NCI-H774 (cell line): ENCODE data around the gene CD27.

Experiments used
- DNase-seq: peaks from one replicate; lab custom pipeline; 2025; lab: John Stamatoyannopoulos, UW

Gene CD27

DNA sequence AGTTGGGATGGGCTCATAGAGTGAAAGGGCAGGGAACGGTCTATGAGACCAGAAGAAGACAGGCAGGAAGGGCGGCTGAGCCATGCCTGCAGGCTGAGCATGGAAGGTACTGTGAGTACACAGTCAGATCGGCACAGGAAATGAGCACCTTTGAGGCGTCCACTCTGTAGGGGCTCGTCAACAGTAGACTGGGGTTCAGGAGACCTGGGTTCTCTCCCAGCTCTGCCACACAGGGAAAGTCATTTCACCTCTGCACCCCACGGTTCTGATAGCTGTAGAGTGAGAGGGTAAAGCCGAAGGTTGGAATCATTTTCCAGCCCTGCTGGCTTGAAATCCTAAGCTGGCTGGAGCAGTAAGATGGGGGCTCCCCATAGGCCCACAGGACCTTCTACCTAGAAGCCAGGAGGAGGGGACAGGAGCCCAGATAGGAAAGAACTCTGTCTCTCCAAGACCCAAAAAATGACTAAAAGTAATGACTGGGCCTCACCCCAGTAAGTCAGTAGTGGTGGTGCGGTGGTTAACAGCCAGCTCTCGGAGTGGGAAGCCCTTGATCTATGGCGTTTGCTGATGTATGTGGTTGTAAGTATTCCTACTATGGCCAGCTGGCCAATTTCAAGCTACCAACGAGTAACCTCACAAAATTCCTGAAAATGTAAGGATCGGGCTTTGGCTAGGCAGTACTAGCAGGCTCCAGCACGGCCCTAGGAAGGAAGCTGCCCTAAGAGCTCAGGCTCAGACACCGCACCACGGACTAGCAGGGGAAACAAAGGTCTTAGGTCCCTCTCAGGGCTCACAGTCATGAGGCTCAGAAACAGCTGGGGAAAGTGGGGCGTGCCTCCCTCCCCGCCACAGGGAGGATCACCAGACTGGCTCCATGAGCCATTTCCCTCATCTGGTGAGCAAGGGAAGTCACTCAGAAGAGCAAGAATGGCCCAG lies 10.3 kb upstream of the CD27 start:
- no peak for DNase-seq

DNA sequence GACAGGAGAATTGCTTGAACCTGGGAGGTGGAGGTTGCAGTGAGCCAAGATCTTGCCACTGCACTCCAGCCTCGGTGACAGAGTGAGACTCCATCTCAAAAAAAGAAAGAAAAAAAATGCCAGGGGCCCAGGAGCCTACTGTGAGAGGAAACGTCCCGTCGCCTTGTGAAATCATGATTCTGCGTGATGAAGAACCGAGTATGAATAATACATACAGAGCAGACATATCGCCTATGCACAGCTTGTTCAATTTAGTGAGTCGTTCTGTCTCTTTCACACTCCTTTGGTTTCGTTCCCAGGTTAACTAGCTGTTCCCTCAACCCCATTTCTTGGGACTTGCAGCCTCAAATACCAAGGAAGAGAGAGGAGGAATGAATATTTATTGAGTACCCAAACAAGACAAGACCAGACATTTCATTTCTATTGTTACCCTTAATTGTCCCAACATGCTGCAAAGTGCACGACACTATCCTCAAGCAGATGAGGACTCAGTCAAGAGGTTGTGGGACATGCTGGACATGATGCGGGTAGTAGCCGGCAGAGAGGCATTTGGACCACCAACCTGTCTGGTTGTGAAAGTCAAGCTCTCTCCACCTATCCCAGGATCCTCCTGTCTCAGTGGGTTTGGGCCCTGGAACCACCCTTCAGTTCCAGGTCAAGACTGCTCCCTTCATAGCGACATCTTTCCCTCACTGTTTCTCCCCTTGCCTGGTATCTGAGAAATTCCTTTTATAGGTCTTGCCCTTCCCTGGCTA lies 8.6 kb upstream of the CD27 start:
- no peak for DNase-seq

DNA sequence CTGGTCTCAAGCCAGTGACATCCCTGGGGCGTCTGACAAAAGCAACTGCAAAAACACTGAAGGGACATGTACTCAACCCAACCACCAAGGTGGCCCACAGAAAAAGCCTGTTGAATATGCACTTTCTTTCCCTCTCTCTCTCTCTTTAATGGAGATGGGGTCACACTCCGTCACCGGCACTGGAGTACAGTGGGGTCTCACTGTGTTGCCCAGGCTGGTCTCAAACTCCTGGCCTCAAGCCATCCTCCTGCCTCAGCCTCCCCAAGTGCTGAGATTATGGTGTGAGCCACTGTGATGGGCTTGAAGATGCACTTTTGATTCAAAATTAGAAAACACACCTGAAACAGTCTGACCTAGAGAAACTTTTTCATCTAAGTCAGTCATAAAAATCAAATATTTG lies 7.2 kb upstream of the CD27 start:
- no peak for DNase-seq

DNA sequence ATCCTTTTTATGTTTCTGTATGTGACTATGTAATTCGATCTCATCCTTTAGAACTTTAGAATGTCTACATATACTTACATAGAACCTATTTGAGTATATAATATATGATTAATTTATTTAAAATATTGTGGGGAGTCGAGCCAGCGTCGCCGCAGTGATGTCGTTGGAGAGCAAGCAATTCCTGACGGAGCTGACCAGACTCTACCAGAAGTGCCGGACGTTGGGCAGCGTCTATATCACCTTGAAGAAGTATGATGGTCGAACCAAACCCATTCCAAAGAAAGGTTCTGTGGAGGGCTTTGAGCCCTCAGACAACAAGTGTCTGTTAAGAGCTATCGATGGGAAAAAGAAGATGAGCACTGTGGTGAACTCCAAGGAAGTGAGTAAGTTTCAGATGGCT lies 6.4 kb upstream of the CD27 start:
- DNase-seq, result no peak

DNA sequence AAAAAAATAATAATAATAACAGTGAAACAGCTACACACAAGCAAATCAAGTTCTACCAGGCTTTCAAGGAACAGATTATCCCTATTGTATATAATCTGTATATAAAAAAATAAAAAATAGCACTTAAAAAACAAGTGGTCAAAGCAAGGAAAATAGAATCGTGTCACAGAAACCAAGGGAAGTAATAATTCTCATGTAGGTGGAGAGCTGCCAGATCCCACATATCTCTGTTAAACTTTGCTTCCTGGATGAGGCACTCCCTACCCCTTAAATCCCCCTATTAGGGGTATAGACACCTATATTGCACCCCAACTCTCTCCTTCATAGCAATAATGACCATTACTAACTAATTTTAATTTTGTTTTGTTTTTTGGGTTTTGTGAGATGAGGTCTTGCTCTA lies 4.4 kb upstream of the CD27 start:
- no peak for DNase-seq

DNA sequence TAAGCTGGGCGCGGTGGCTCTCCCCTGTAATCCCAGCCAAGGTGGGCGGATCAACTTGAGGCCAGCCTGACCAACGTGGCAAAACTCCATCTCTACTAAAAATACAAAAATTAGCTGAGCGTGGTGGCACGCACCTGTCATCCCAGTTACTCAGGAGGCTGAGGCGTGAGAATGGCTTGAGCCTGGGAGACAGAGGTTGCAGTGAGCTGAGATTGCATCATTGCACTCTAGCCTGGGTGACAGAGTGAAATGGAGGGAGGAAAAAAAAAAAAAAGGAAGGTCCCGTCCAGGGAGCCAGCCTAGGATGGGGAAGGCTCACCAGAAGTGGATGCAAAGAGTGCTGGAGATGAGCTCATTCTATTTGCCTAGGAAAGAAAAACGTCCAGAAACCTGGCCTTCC lies 1.9 kb upstream of the CD27 start:
- no peak for DNase-seq

DNA sequence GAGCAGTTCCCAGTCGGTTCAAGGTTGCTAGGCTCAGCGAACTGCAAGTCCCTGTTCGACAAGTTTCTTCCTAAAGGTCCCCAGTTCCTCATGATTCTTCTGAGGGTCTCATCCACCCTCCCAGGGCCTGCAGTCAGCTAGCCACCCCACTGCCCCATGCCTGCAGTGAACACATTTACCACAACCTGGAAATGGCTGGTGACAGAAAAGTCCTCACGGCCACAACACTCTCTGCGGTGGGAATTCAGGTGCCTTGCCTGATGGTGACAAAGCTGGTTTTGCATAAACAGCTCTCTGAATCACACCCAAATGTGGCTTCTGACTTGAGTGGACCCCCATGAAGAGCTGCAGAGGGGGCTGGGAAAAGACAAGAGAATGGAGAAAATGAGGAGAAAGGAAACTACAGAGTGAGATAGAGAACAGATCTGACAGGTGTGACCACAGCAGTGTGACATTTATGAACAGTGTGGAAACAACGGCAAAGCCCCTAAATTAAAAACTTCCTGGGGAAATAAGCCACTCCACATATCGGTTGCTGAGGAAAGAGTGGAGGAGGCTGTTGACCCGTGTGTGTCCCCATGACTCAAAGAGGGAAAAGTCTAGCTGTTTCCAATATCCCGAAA lies 1.3 kb upstream of the CD27 start:
- DNase-seq, result no peak

DNA sequence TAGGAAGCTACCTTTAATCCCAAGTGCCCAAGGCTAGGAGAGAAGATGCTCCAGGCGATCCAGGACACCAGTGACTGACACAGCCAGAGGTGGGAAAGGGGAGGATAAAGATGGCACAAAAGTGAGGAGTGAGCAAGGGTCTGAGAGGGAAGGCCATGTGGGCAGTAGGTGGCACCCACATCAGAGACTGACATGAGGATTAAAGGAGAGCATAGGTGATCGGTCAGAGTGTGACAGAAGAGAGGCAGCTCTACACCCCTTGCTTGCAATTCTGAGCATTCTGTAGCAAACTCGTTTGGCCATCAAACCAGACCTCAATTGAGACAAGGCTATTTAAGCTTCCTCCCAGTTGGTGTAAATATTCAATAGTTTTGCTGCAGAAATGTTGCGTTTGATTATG lies 724 bp upstream of the CD27 start:
- DNase-seq, result no peak

DNA sequence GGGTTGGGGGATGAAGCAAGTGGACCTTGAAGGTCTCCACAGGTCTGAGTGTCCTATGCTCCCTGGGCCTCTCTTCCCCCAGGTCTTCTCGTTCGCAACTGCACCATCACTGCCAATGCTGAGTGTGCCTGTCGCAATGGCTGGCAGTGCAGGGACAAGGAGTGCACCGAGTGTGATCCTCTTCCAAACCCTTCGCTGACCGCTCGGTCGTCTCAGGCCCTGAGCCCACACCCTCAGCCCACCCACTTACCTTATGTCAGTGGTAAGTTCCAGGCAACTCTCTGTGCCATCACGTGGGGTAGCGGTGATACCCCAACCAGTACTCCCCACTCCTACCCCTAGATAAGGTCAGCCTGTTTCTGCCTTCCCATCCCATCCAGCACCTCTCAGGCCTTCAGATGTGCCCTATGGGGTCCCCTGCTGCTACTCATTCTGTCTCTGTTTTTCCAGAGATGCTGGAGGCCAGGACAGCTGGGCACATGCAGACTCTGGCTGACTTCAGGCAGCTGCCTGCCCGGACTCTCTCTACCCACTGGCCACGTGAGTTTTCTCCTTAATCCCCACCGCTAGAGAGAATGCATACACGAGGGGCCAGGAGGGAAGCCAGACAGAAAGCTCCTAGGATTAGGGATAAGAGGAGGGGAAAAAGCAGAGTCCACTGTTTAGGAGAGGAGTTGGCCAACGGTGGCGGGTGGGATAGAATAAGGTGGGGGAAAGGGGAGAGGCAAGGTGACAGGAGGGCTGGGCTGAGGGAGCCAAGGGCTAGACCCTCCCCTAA lies 5.5 kb downstream of the CD27 start:
- DNase-seq, result no peak

DNA sequence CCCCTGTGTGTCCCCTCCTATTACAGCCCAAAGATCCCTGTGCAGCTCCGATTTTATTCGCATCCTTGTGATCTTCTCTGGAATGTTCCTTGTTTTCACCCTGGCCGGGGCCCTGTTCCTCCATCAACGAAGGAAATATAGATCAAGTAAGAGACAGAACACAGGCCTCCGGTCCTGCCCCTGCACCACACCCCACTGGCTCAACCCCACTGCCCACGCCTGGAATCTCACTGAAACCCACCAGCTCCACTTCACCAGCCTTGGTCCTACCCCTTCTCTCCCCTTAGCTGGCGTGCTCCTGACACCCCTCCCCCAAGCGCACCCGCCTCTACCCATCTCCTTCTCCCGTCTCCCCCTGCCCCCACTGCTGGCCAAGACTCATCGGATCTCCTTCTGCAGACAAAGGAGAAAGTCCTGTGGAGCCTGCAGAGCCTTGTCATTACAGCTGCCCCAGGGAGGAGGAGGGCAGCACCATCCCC lies 6.2 kb downstream of the CD27 start:
- DNase-seq, result no peak

DNA sequence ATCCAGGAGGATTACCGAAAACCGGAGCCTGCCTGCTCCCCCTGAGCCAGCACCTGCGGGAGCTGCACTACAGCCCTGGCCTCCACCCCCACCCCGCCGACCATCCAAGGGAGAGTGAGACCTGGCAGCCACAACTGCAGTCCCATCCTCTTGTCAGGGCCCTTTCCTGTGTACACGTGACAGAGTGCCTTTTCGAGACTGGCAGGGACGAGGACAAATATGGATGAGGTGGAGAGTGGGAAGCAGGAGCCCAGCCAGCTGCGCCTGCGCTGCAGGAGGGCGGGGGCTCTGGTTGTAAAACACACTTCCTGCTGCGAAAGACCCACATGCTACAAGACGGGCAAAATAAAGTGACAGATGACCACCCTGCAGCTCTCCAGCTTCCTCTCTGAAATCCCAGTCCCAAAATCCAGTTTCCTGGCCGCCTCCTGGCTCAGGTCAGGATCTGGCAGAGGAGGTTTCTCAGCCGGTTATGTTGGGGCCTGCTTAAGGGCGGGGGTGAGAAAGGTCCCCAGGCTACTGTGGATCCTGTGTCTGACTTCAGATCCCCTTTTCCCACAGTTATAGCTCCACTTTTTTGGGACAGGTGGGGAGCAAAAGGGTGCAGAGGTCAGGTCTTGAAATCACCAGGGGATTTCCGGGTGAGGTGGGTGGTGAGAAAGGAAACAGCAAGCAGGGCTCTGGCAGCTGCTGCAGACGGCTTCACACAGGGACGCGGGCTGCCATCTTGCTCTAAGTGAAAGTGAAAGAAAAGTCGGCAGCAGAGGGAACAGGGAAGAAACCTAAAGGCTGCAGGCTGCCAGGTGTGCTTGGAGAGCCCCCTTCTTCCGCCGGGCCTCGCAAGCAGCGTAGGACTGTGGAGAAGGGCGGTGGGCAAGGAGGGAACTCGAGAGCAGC lies 6.8 kb downstream of the CD27 start, which contains the start of gene TAPBPL:
TSS of gene TAPBPL (plus strand) at position 695 of the 897 bp plus-strand sequence. CDS start 207 bp downstream, outside the sequence.
- peak; percentile 90 for DNase-seq

DNA sequence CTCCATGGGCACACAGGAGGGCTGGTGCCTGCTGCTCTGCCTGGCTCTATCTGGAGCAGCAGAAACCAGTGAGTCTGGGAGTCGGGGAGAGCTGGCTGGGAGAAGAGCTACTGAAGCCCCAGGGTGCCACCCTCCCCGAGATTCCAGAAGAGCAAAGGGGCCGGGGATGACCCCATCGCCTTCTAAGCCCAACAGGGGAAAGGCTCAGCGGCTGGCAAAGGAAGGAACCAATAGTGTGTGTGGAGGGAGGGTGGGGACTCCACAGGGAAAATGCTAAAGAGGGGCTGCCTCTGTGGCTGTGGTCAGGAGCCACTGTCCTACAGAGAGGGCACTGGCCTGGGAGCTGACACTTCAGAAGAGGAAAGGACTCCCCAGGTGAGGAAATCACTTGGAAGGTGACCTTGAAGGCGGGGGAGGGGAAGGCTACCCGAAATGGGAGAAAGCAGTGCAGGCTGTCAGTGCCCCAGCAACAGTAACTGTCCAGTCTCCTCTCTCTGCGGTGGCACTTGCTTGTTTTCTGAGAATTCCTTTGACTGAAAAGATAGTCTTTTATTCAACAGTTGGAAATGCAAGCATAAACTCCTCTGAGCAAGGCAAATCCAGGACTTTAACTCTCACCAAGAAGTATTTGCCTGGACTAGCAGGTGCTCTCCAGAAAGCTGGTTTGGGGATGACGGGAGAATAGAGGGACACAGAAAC lies 7.6 kb downstream of the CD27 start:
- DNase-seq, result no peak

DNA sequence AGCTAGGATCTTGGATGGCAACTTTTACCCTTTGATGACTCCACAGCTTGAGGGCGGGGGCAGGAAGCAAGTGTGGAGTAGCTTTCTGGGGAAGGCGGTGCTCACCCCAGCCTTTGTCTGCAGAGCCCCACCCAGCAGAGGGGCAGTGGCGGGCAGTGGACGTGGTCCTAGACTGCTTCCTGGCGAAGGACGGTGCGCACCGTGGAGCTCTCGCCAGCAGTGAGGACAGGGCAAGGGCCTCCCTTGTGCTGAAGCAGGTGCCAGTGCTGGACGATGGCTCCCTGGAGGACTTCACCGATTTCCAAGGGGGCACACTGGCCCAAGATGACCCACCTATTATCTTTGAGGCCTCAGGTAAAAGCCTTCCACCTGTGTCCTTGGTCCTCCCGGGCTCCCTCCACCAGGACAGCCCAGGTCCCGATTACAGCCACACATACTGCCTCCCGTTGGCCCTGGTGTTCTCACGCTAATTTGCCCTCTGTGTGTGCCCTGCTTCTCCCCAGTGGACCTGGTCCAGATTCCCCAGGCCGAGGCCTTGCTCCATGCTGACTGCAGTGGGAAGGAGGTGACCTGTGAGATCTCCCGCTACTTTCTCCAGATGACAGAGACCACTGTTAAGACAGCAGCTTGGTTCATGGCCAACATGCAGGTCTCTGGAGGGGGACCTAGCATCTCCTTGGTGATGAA lies 8.3 kb downstream of the CD27 start:
- DNase-seq, result no peak

DNA sequence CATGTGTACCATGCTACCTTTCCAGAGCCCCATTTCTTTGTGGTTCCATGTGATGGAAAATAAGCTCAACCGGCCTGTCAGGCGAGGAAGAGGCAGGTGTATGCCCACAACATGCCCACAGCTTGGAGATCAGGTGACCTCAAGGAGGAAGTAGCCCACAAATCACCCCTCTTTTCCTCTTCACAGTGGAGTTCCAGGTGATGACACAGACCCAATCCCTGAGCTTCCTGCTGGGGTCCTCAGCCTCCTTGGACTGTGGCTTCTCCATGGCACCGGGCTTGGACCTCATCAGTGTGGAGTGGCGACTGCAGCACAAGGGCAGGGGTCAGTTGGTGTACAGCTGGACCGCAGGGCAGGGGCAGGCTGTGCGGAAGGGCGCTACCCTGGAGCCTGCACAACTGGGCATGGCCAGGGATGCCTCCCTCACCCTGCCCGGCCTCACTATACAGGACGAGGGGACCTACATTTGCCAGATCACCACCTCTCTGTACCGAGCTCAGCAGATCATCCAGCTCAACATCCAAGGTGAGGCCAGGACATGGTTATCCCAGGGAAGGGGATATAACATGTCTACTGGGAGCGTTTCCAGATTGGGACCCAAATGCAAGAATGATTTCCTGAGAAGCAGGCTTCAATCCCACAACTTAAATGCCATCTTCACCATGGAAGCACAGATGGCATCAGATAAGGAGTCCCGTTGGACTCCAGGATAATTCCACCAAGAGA lies 12.6 kb downstream of the CD27 start:
- DNase-seq, result no peak

DNA sequence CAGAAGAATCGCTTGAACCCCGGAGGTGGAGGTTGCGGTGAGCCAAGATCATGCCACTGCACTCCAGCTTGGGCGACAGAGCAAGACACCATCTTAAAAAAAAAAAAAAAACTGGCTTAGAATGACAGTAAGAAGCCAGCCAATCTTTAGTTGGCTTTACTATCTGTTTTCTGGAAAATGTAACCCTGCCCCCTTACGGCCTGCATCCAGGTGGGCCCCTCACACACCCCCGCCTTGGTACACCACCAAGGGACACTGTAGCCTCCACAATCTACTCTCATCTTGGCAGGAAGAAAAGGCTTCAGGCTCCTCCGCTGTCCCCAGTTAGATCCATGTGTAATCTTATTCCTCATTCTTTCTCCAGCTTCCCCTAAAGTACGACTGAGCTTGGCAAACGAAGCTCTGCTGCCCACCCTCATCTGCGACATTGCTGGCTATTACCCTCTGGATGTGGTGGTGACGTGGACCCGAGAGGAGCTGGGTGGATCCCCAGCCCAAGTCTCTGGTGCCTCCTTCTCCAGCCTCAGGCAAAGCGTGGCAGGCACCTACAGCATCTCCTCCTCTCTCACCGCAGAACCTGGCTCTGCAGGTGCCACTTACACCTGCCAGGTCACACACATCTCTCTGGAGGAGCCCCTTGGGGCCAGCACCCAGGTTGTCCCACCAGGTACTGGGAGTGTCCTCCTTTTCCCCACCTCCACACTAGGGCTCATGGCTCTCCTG lies 13.7 kb downstream of the CD27 start:
- no peak for DNase-seq

DNA sequence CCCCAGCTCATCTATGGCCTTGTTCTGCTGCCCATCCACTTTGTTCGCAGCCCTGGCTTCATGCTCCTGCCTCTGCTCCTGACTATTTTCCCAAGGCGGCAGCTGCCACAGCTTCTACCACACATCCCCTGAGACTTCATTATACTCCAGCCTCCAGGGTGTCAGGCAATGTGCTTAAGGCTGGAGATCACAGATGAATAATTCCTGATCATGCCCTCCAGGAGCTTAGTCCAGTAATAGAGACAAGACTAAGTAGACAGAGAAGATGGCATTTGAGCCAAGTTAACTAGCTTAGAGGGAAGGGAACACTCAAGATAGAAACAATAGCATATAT lies 14.2 kb downstream of the CD27 start:
- DNase-seq, result no peak

DNA sequence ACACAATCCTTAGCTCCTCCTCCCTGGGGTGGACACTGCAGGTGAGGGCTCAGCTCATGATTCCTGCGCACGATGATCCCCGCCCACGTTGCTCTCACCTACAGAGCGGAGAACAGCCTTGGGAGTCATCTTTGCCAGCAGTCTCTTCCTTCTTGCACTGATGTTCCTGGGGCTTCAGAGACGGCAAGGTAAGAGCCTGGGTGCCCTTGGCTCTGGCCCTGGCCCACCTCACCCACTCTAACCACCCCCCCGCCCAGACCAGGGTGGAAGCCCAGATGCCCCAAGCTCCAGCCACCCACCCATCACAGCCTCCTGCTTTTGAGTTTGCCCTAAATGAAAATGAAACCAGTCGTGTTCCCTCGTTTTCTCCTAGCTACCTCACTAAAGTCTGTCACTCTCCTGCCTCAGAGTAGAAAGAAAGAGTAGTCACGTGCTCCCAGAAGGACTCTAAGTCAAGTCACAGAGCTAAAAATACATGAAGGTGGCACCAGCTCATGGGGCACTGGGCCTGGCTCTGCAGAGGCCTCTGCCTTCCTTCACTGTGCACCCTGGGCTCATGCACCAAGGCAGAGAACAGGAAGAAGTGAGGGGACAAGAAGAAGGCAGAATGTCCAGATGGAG lies 16.1 kb downstream of the CD27 start:
- no peak for DNase-seq
